ENCODE data around the gene PKM. TPM values are rescaled to one million over a fixed set of nuclear protein-coding genes. Genes with fewer than 3 reads are reported as not detected.

Gene PKM
- total RNA-seq, 4 donors from 2014 or later, result 343 to 646 (median 543) TPM

- Histone ChIP-seq H3K27ac (peak overlapping the region; percentile 92 to 98 (median 97)), H3K27me3 (no peaks in the 10 kb centered on the region), H3K4me1 (peaks cover 11 to 56% (median 27%) of the 10 kb centered on the region in 3 donors), H3K4me3 (peak overlapping the region; percentile 89 to 90), H3K9me3 (no peaks in the 10 kb centered on the region), H3K36me3 (no peaks in the 10 kb centered on the region)
- 0 to 1% methylated on average over 28 to 37 of the region's 79 CpGs for WGBS, 2 donors (ENCODE audit: low coverage in 1 of 2)
- ATAC-seq, result peak; percentile 81
- TF ChIP-seq EP300 (IDR thresholded peaks at IDR 0.05), result no peak
- TF ChIP-seq POLR2A (IDR thresholded peaks at IDR 0.05), result peak; percentile 82 to 90
- peak; percentile 77 for TF ChIP-seq POLR2AphosphoS5 (IDR thresholded peaks at IDR 0.05)
- TF ChIP-seq CTCF (IDR thresholded peaks at IDR 0.05), result peak in 1 of 4 experiments; percentile 26
Measured at GRCh38 chr15:72230197-72231065, 559 bp downstream of the PKM start.

- Histone ChIP-seq H3K36me3 (no peaks in the 10 kb centered on the region), H3K27me3 (no peaks in the 10 kb centered on the region), H3K4me3 (peak overlapping the region; percentile 89 to 90), H3K9me3 (no peaks in the 10 kb centered on the region), H3K4me1 (peaks cover 11 to 61% (median 27%) of the 10 kb centered on the region in 3 donors), H3K27ac (peak overlapping the region; percentile 92 to 98 (median 97))
- no peak for TF ChIP-seq POLR2AphosphoS5 (IDR thresholded peaks at IDR 0.05)
- TF ChIP-seq CTCF (IDR thresholded peaks at IDR 0.05), result peak in 1 of 4 experiments; percentile 31
- WGBS, 2 donors (ENCODE audit: low coverage in 1 of 2), result 0 to 2% methylated on average over 12 to 20 of the region's 29 CpGs
- ATAC-seq, result no peak
Measured at GRCh38 chr15:72229947-72230196, 1.1 kb downstream of the PKM start.

DNA sequence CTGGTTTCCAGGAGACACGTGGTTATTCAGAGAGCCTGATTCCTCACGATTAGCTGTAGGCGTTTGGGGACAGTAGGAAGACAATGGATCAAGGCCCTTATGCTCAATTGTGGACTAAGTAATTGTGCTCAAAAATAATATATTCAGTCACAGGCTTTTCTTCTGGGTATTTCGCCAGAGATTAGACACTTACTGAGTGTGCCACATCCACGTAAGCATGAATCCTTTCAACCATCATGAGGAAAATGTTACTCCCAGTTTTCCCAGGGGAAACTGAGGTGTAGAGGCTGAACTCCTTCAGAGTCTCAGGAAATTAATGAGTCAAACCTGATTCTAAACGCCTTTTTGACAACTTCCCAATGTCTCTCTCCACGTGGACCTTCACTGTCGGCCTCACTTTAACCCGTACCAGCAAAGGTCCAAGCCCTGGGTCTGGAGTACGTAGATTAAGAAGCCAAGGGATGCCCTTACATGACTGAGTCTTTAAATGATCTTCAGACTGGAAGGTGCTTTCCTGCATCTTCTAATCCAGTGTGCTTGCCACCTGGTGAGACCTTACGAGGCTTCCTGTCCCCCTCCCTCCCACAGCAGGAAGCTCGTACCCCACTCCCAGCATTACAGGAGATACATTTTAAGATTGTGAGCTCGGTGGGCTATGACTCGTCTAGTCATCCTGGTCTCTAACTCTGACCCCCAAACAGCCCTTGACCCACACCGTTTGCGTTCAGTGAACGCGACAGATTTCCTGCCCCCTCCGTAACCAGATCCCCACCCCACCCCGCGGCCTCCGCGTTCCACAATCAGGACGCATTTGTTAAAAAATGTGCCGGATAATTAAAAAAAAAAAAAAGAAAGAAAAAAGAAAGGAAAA is 1.7 kb downstream of the PKM start:
- peaks cover 11 to 64% (median 27%) of the 10 kb centered on the region in 3 donors for H3K4me1 ChIP-seq
- H3K36me3 ChIP-seq, result no peaks in the 10 kb centered on the region
- TF ChIP-seq EP300 (IDR thresholded peaks at IDR 0.05) (no peak), POLR2A (IDR thresholded peaks at IDR 0.05) (no peak), CTCF (IDR thresholded peaks at IDR 0.05) (no peak), POLR2AphosphoS5 (IDR thresholded peaks at IDR 0.05) (no peak)

GRCh38 chr15:72227720-72228119 is 3.3 kb downstream of the PKM start:
- H3K4me1 ChIP-seq, result peaks cover 11 to 78% (median 27%) of the 10 kb centered on the region in 3 donors
- no peak for TF ChIP-seq CTCF (IDR thresholded peaks at IDR 0.05)
- 38 to 54% methylated on average over 3 to 4 of the region's 4 CpGs for whole genome bisulfite sequencing, 2 donors (ENCODE audit: low coverage in 1 of 2)
- no peak for ATAC-seq
- peak overlapping the region; percentile 92 to 98 (median 97) for H3K27ac ChIP-seq
- no peaks in the 10 kb centered on the region for H3K27me3 ChIP-seq
- no peaks in the 10 kb centered on the region for H3K9me3 ChIP-seq
- H3K4me3 ChIP-seq, result peak overlapping the region in 1 of 2 donors; percentile 90
- H3K36me3 ChIP-seq, result no peaks in the 10 kb centered on the region

More for the DNA sequence above, 1.7 kb downstream of the PKM start:
- H3K27ac ChIP-seq, result peak overlapping the region; percentile 92 to 98 (median 97)
- ATAC-seq, result no peak
- WGBS, 2 donors (ENCODE audit: low coverage in 1 of 2), result 5 to 11% methylated on average over 8 to 10 of the region's 25 CpGs
- peak overlapping the region; percentile 89 to 90 for H3K4me3 ChIP-seq
- no peaks in the 10 kb centered on the region for H3K9me3 ChIP-seq
- no peaks in the 10 kb centered on the region for H3K27me3 ChIP-seq

Measured in gastroesophageal sphincter (tissue), 4 donors.